GM06990 (cell line): ENCODE data around the gene DNAAF3.

Experiments used
- DNase-seq: peaks from one replicate; pipeline ENCODE4 v3.0.0-alpha.2; 2011; ENCODE audit not compliant: insufficient read length; ENCODE audit errors: extremely low read depth
- H3K27me3 ChIP-seq: replicated peaks from 2 replicates; pipeline ENCODE4 v1.6.0; 2011; ENCODE audit warnings: low read length; ENCODE audit not compliant: control insufficient read depth, insufficient read depth
- H3K36me3 ChIP-seq: 2 replicates; pipeline ENCODE4 v1.5.1; 2011; ENCODE audit warnings: low read length; ENCODE audit not compliant: control insufficient read depth, insufficient read depth
- H3K4me3 ChIP-seq: replicated peaks from 2 replicates; pipeline ENCODE4 v1.5.1; 2011; ENCODE audit warnings: low read depth, mild to moderate bottlenecking, control low read depth, low read length
- CTCF ChIP-seq: IDR thresholded peaks from 2 replicates; pipeline ENCODE4 v1.5.1; 2011; ENCODE audit warnings: low read length, control low read depth, mild to moderate bottlenecking, inconsistent platforms; ENCODE audit not compliant: insufficient read depth, poor library complexity, severe bottlenecking

Gene DNAAF3

GRCh38 chr19:55113570-55114039, 52.8 kb downstream of the DNAAF3 start:
- Histone ChIP-seq H3K27me3 (no peaks in the 10 kb centered on the region), H3K36me3 (peaks cover 4% of the 10 kb centered on the region), H3K4me3 (no peak overlapping the region)
- TF ChIP-seq CTCF: no peak
- DNase-seq: no peak

DNA sequence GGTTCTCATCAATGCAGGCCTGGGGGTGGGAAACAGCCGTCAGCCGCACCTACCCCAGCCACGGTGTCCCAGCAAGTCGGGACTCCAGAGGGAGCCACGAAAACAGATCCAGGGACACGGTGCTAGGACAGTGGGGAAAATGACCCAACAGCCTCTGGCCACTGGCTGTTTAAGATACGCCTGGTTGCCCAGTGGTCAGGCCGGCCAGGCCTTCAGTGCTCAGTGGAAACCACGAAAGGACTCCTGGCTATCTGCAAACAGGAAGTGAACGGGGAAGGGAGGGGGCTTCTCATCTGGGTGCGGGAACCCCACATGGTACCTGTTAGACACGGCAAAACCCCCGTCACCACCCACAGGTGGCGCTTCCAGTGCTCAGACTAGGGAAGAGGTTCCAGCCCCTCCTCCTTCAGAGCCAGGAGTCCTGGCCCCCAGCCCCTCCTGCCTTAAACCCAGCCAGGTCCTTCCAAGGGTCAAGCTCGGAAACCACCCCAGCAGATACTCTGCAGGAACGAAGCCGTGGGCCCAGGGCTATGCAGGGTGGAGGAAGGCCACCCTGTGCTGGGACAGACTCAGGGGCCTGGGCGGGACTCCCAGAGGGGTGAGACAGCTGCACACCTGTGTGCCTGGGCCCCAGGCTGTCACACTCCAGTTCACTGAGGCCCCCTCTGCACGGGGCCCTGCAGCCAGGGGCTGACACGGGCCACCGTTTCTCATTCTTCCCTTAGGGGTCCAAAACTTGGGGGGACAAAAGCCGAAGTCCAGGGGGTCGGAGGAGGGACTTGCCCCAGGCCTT, 53.4 kb downstream of the DNAAF3 start:
- no peaks in the 10 kb centered on the region for H3K27me3 ChIP-seq
- no peak overlapping the region for H3K4me3 ChIP-seq

GRCh38 chr19:55112246-55112776, 54.1 kb downstream of the DNAAF3 start:
- no peak for TF ChIP-seq CTCF
- no peak overlapping the region for H3K4me3 ChIP-seq
- H3K36me3 ChIP-seq: peaks cover 4% of the 10 kb centered on the region
- no peaks in the 10 kb centered on the region for H3K27me3 ChIP-seq
- no peak for DNase-seq

More for the DNA sequence above, 53.4 kb downstream of the DNAAF3 start:
- TF ChIP-seq CTCF: peak; percentile 21
- no peak for DNase-seq
- H3K36me3 ChIP-seq: peaks cover 4% of the 10 kb centered on the region

- Histone ChIP-seq H3K27me3 (no peaks in the 10 kb centered on the region), H3K36me3 (peaks cover 4% of the 10 kb centered on the region)
- no peak for TF ChIP-seq CTCF
These were observed 55.1 kb downstream of the DNAAF3 start for GRCh38 chr19:55111238-55111831.

DNA sequence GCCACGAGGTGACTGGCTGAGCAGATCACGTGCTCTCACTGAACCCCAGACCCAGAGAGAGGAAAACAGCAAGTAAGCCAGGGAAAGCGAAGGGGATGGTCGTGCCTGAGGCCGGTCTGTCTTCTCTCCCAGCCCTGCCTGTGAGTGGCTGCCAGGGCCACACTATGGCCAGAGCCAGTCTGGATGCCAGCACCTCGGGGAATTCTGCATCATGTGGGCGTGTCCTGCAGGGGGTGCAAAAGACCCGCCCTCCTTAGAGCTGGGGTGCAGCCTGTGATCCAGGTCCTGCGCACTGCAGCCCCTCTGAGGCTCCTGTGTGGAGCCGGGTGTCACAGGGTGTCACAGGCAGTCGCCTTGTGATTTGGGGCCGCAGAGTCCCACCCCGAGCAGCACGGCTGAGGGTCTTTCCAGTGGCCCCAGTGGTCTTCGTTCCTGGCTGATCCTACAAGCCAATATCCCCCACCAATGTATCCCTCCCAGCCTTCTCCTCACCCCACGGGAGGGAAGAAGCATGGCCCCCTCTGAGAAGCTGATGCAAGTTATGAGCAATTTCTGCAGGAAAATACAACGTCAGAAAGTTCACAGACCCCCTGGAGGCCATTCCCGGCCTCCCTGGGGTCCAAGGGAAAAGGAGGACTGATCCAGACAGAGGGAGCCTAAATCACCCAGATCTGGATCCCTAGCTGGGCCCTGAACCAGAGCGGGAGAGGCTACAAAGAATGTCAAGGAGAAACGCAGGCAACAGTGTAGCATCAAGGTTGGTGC, 56.7 kb downstream of the DNAAF3 start:
- Histone ChIP-seq H3K4me3 (no peak overlapping the region), H3K27me3 (no peaks in the 10 kb centered on the region), H3K36me3 (peaks cover 4% of the 10 kb centered on the region)
- TF ChIP-seq CTCF: no peak
- DNase-seq: no peak

More at GRCh38 chr19:55111238-55111831, 55.1 kb downstream of the DNAAF3 start:
- no peak for DNase-seq
- H3K4me3 ChIP-seq: no peak overlapping the region
